GM12892 (cell line): ENCODE measurements around the gene NOSTRIN.

Experiments
- DNase-seq: peaks from one replicate; pipeline ENCODE4 v3.0.0; 2011; ENCODE audit not compliant: insufficient read length
- FAIRE-seq: peaks from 2 replicates; lab custom pipeline; 2011; peaks lifted over from hg19 to GRCh38; lab: Jason Lieb, UNC
- POLR2A ChIP-seq: IDR thresholded peaks from 2 replicates; pipeline ENCODE4 v1.6.1; 2011; ENCODE audit warnings: low read depth, low read length, control low read depth
- POLR2AphosphoS5 ChIP-seq: IDR thresholded peaks from 2 replicates; pipeline ENCODE4 v1.6.1; 2011; ENCODE audit warnings: low read depth, low read length, control low read depth
- TAF1 ChIP-seq: IDR thresholded peaks from 2 replicates; pipeline ENCODE4 v1.6.1; 2011; ENCODE audit warnings: low read depth, mild to moderate bottlenecking, control low read depth, low read length, borderline replicate concordance

The NOSTRIN gene

GRCh38 chr2:168903888-168904287 is 101.5 kb downstream of the NOSTRIN start:
- TF ChIP-seq POLR2AphosphoS5 = no peak
- TF ChIP-seq POLR2A = no peak
- no peak for TF ChIP-seq TAF1
- DNase-seq (no peak), FAIRE-seq (no peak)

DNA sequence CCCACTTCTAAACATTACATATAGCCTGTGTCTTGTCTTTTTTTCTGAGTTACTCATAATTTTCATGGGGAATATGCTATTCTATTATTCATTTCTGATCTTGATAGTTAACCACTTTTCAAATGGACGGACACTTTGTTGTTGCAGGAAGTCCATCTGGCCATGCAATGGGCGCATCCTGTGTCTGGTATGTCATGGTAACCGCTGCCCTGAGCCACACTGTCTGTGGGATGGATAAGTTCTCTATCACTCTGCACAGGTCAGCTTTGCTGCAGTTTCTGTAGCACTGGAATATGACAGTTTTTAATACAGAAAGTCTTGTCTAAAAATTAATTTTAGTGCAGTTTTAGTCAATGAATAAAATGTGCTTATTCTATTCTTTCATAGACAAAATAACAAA is 101.9 kb downstream of the NOSTRIN start:
- FAIRE-seq = no peak
- TF ChIP-seq POLR2AphosphoS5 (no peak), TAF1 (no peak), POLR2A (no peak)
- no peak for DNase-seq

- no peak for TF ChIP-seq POLR2AphosphoS5
- TF ChIP-seq TAF1 = no peak
- no peak for TF ChIP-seq POLR2A
- FAIRE-seq (no peak), DNase-seq (no peak)
Observed at GRCh38 chr2:168907940-168908662, 105.7 kb downstream of the NOSTRIN start.

- TF ChIP-seq TAF1 (no peak), POLR2AphosphoS5 (no peak), POLR2A (no peak)
- FAIRE-seq = no peak
- no peak for DNase-seq
Observed at GRCh38 chr2:168910330-168910729, 107.9 kb downstream of the NOSTRIN start.

DNA sequence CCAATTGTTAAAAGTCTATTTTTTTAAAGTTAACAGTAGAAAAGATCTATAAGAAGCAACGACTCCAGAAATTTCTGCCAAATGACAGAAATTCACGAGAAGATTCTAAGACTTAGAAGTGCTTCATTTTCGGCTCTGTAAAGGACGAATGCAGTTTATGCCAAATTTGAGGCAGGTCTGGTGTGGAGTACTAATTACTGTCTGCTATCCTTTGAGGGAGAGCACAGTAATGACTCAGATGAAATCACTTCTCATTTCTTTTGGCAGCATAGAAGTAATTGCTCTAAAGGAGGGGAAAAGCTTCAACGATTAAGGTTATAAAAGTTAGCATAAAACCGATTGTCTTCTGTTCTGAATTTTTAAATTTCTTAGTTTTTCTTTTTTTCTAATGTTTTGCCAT is 110.0 kb downstream of the NOSTRIN start:
- FAIRE-seq = no peak
- DNase-seq = no peak
- TF ChIP-seq TAF1 = no peak
- no peak for TF ChIP-seq POLR2AphosphoS5

DNA sequence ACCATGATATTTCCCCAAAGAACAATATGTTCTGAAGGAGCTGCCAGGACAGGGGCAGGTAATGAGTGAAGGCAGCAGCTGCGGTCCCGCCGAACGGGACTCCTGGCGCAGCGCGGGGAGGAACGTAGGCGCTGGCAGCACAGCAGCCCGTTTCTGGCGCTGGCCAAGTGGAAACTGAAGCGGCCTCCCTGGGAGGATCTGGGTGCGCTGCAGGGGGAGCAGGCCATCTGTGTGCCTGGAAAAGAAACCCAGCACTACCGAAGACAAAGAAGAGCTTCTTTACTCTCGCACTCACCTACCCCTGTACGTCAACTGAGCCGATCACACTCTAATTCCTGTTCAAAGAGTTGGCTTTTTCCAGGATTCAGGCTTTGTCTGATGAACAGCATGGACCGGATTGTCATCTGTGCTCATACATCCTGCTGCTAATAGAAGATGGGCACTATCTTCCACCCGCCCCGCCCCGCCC is 110.5 kb downstream of the NOSTRIN start:
- TF ChIP-seq POLR2A (no peak), POLR2AphosphoS5 (no peak), TAF1 (no peak)
- FAIRE-seq = no peak
- DNase-seq = no peak

DNA sequence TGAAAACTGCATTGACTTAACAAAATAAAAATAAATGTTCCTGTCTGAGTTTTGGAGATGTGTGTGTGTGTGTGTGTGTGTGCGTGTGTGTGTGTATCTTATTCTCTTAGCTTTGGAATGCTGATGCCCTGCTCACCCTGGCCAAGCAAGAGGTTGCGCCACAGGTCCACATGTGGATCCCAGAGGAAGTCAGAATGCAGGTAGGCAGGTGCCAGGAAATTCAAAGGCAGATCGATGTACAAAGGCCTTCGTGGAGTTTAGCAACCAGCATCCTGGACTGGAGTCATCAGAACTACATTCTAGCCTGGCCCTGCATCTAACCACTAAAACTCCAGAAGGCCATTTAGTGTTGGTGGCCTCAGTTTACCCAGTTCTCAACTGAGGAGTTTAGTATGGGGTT is 111.1 kb downstream of the NOSTRIN start:
- DNase-seq (no peak), FAIRE-seq (no peak)
- TF ChIP-seq TAF1 (no peak), POLR2AphosphoS5 (no peak), POLR2A (no peak)
